HG03060 (cell line): ENCODE measurements around the gene SUPT20HL1.

Experiments used
- ATAC-seq: cut with Tn5 transposase; IDR thresholded peaks from one replicate; pipeline ENCODE4 v1.9.1; 2021; ENCODE audit warnings: low read depth, moderate number of reproducible peaks; ENCODE audit not compliant: unreplicated experiment

SUPT20HL1 gene

DNA sequence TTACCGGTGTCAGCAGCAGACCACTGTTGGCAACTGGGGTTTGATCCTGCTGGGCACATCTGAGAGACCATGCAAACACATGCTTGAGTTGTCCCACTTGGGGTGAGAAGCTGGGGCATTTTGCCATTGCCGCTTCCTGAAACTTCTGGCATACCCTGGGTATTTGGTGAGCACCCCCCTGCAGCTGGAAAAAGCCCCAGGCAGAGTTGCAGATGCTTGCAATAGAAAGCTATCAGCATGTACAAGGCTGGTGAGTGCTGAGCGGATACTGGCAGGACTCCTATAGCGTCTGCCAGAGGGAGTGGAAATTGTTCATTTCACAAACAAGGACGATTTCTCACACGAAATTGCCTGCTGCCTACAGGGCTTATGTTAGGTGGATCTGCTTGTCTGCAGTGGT lies 32.3 kb downstream of the SUPT20HL1 start:
- no peak for ATAC-seq

DNA sequence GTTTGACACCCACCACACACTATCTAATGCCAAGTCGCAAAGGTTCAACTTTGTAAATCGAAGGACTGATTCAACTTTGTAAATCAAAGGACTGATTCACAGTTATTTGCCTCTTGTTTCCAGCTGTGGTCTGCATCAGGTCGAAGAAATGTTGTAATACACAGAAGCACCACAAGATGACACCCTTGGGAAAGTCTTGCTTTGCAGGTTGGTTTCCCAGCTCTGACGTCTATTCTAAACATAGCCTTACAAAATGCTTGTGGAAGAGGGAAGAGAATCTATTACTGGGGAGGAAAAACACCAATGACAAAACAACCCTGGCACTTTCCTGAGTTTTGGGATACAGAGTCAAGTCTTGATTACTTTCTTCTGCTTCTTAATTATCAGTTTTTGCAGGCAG lies 35.3 kb downstream of the SUPT20HL1 start:
- ATAC-seq = no peak

DNA sequence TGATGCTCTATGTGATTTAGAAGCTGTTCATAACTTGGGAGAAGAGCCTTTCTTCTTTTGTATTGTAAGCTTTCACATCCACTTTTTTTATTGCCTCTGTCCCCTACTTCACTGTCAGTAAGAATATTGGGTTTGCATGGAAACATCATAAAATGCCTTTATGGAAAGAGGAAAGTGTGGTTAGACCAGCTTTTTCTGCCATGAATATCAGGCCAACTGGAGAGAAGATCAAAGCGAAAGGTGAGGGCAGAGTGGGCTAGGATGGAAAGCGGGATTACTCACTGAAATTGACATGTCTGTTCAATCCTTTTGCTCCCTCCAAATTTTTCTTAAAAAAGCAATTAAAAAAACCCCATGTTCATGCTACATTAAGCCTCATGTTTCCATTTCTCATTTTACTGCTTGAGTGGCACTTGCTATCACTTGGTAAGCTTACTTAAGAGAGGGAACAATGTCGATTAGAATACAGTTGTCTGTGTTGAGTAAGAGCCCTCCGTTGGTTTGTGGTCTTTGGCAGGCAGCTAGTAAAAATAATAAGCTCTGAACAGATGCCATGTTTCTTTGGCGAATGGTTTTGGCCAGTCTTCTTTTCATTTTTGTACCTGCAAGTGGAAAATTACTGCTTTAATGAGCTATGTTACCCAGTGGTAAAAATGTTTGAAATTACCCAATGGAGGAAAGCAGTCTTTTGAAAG lies 35.9 kb downstream of the SUPT20HL1 start:
- ATAC-seq = no peak

DNA sequence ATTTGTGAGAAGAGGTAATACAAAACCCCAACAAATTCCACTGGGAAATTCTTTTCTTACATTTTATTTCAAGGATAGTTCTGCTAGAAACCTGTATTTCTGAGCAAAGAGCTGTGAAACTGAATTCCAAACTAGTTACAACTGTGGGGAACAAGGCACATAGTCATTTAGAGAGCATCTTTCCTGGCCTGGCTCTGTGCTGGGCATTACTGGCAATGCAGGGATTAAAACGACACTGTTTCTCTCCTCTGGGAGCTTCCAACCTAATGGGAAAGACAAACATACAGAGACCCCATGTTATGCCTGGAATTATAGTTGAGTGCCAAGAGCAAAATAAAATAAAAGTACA lies 36.5 kb downstream of the SUPT20HL1 start:
- ATAC-seq = no peak

DNA sequence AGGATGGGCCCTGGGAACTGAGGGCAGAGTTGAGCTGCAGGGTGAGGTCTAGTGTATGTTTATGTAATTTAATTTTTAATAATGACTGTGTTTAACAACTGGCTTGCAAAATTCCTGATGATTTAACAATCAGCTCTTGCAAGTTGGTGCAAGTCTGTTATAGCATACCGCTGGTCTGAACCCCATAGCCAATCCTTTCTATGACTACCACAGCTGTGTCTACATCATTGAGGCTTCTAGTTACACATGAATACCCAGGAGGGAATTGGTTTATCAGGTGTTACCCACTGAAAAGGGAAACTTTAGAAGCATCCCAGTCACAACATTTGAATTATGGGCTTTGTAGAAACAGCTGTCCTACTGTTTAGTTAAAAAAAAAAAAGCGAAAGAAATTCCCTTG lies 38.3 kb downstream of the SUPT20HL1 start:
- no peak for ATAC-seq

DNA sequence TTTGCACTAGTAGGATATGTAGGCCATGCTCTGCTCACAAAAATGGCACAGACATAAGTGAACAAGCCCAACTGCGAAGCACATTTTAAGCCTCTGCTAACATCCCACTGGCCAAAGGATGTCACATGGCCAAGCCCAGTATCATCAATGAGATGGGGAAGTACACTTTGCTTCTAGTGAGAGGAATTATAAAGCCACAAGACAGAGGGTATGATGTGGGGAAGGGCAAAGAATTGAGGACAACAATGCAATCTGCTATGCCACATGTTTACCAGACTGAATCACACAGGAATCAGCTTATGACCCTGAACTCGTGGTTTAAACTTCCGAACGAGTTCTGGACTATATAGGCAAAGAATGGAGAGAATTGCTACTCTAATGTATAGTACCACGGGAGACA lies 39.1 kb downstream of the SUPT20HL1 start:
- ATAC-seq = no peak

DNA sequence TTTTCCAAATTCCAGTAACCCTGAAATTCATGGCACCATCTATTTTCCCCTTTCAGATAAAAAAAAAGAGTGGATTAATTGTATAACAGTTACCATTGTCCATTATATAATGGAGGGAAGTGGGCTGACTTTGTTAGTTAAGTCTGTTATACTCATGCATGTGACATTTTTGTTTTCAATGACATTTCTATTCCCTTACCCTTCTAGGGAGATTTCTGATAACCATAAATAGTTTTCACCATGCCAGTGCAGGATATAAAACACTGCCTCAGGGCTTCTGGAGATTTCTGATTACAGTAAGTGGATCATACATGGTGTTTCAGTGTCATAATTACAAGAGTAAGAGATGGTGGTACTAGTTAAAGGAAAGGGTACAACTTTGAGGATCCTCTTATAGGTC lies 45.5 kb downstream of the SUPT20HL1 start:
- ATAC-seq = no peak
